Testis (tissue), 2 donors: ENCODE measurements around the gene B4GALNT2.

Experiments used
- CTCF ChIP-seq, 3 experiments: fragments of 450-650 bp in 2 of 3; fragments of 200-600 bp in 1 of 3; sonication (generic) in 1 of 3; IDR thresholded peaks; one replicate each; pipeline ENCODE4 v1.5.1; 2016 to 2019; ENCODE audit warnings: antibody characterized with exemption in 3 of 3, mild to moderate bottlenecking in 2 of 3, moderate library complexity in 1 of 3
- POLR2A ChIP-seq: fragments of 450-650 bp; IDR thresholded peaks from one replicate; pipeline ENCODE4 v1.6.1; 2017; ENCODE audit warnings: antibody characterized with exemption, mild to moderate bottlenecking, moderate library complexity

- TF ChIP-seq POLR2A: no peak
- no peak for TF ChIP-seq CTCF (IDR thresholded peaks at IDR 0.05)
These were observed 82.2 kb downstream of the B4GALNT2 start for GRCh38 chr17:49214676-49215360.
